Measurements from ENCODE around the gene PHKG1.

GRCh38 chr7:56077681-56078080 lies 15.1 kb downstream of the PHKG1 start:
- no peak for TF ChIP-seq CTCF (IDR thresholded peaks at IDR 0.05; ENCODE audit: low read length)
- TF ChIP-seq EZH2 (IDR thresholded peaks at IDR 0.05; ENCODE audit: borderline replicate concordance, low read length), result no peak
